ENCODE measurements around the gene SLC38A6.
"Not testable (repeated sequence)": the region's sequence is repeated elsewhere in the genome, so short reads cannot be mapped to it uniquely, and the experiment has no call there.

SLC38A6 gene

DNA sequence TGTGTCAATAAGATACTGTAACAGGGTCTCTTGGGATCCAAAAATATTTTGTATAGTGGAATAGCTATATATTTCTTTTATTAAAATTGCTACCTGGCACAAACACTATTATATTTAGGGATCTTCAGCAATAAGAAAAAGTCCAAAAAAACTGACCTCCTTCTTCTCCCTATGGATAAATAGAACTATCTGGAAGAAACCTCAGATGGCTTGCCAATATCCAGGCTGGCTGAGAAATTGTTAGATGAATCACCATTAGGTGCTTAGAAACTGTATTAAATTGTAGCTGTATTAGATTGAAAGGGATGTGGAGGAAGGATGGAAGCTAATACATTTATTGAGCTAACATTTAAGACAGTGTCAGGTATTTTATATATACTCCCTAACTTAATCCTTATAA lies 66.0 kb downstream of the SLC38A6 start:
- peaks cover 3% of the 10 kb centered on the region for H3K36me3 Mint-ChIP-seq (ENCODE audit: insufficient read depth)
- no peaks in the 10 kb centered on the region for H3K9me3 Mint-ChIP-seq
- H3K27ac Mint-ChIP-seq, result no peak overlapping the region
- no peak for DNase-seq
- no peaks in the 10 kb centered on the region for H3K27me3 Mint-ChIP-seq
- no peaks in the 10 kb centered on the region for H3K4me1 Mint-ChIP-seq (ENCODE audit: low read depth in 2 of 2)
- no peak for ATAC-seq (replicated peaks)
- no peak overlapping the region for H3K4me3 Mint-ChIP-seq

DNA sequence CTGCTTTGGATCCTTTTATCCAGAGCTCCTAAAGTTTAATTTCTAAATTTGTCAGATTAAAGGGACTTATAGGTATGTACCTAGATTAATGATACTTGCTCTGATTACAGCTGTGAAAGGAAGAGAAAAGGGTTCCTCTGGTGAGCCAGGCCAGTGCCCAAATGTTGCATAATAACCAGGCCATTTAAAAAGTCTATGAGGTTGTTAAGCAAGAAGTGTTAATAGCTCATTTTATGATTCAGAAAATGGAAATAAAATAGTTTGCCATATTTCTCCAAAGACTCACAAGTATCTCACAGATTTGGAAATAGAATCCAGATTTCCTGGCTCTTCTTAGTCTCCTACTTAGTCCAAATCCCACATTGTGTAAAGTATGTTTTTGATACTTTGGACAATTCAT lies 67.6 kb downstream of the SLC38A6 start:
- Mint-ChIP-seq H3K27ac (peak overlapping the region in 1 of 2 donors; percentile 25), H3K9me3 (no peaks in the 10 kb centered on the region)
- DNase-seq, result no peak

DNA sequence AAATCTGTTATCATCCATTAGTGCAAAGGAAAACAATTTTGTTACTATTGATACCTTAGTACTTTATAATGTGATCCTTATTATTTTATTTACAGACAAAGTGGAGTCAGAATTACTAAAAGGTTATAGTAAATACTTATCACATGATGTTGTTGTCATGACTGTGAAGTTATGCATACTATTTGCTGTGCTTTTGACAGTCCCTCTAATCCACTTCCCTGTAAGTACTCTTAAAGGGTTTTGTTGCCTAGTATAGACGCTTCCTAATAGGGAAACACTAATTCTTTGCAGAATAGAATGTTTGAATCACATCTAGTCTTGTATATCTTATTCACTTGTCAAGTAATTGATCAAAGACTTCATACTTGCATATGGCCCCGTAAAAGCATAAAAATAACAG lies 69.4 kb downstream of the SLC38A6 start:
- DNase-seq (no peak), ATAC-seq (replicated peaks) (no peak)
- Mint-ChIP-seq H3K27me3 (no peaks in the 10 kb centered on the region), H3K36me3 (ENCODE audit: insufficient read depth) (peaks cover 1% of the 10 kb centered on the region), H3K9me3 (no peaks in the 10 kb centered on the region), H3K4me1 (ENCODE audit: low read depth in 2 of 2) (no peaks in the 10 kb centered on the region), H3K4me3 (no peak overlapping the region), H3K27ac (no peak overlapping the region)

More for the DNA sequence above, 67.6 kb downstream of the SLC38A6 start:
- ATAC-seq (replicated peaks), result no peak
- Mint-ChIP-seq H3K4me3 (no peak overlapping the region), H3K36me3 (ENCODE audit: insufficient read depth) (peaks cover 3% of the 10 kb centered on the region), H3K27me3 (no peaks in the 10 kb centered on the region), H3K4me1 (ENCODE audit: low read depth in 2 of 2) (no peaks in the 10 kb centered on the region)

DNA sequence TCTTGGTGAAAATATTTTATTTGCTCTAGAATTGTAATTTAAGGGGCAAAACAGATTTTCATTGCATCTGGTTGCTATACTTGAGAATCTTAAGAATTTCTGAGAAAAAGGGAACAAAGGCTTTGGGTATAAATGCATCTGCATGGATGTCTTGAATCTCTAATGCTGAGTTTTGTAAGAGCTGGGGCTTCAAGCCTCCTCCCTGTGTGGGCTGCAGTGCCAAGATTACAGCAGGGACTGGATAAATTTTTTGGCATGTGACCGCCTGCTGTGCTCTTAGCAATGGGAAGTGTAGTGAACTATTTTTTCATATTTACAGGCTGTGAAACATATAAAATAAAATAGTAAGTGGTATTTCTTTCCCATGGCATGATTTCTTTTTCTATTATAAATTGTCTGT lies 70.0 kb downstream of the SLC38A6 start:
- H3K36me3 Mint-ChIP-seq (ENCODE audit: insufficient read depth), result no peaks in the 10 kb centered on the region
- H3K4me1 Mint-ChIP-seq (ENCODE audit: low read depth in 2 of 2), result no peaks in the 10 kb centered on the region
- H3K27me3 Mint-ChIP-seq, result no peaks in the 10 kb centered on the region
- H3K27ac Mint-ChIP-seq, result no peak overlapping the region
- DNase-seq, result no peak
- H3K4me3 Mint-ChIP-seq, result no peak overlapping the region
- H3K9me3 Mint-ChIP-seq, result no peaks in the 10 kb centered on the region
- no peak for ATAC-seq (replicated peaks)

DNA sequence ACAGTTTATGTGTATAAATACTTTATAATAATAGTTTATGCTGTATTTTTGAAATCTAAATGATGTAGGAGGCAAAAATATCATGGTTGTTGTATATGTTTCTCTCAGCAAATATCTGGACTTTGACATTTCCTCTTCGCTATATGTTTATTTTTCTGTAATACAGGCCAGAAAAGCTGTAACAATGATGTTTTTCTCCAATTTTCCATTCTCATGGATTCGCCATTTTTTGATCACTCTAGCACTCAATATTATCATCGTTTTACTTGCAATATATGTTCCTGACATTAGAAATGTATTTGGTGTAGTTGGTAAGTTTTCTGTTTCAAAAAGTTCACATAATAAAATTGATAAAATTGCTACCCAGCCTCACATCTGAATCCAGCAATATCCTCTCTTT lies 70.6 kb downstream of the SLC38A6 start:
- Mint-ChIP-seq H3K27ac (no peak overlapping the region), H3K4me3 (no peak overlapping the region), H3K27me3 (no peaks in the 10 kb centered on the region), H3K36me3 (ENCODE audit: insufficient read depth) (no peaks in the 10 kb centered on the region), H3K4me1 (ENCODE audit: low read depth in 2 of 2) (no peaks in the 10 kb centered on the region), H3K9me3 (no peaks in the 10 kb centered on the region)
- no peak for ATAC-seq (replicated peaks)
- DNase-seq, result no peak

DNA sequence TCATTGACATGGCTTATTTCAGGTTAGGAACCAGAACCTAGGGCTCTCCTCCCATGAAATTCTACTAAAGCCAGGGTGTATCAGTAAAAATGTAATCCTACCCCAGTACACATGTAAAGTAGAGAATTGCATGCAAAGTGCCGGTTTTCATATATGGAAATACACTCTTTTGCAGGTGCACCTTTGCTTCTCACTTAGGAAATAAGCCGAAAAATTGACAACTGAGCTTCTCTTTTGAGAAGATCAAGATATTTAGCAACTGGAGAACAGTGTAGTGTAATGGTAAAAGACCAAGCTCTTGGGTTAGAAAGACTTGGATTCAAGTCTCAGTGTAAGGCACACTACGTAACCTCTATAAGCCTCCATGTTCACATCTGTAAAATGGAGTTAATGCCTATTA lies 82.4 kb downstream of the SLC38A6 start:
- peaks cover 0 to 4% of the 10 kb centered on the region in 2 donors for H3K4me1 Mint-ChIP-seq (ENCODE audit: low read depth in 2 of 2)
- peaks cover 3% of the 10 kb centered on the region for H3K36me3 Mint-ChIP-seq (ENCODE audit: insufficient read depth)
- H3K9me3 Mint-ChIP-seq, result no peaks in the 10 kb centered on the region
- no peak overlapping the region for H3K4me3 Mint-ChIP-seq
- ATAC-seq (replicated peaks) (no peak), DNase-seq (no peak)
- no peaks in the 10 kb centered on the region for H3K27me3 Mint-ChIP-seq
- H3K27ac Mint-ChIP-seq, result no peak overlapping the region

DNA sequence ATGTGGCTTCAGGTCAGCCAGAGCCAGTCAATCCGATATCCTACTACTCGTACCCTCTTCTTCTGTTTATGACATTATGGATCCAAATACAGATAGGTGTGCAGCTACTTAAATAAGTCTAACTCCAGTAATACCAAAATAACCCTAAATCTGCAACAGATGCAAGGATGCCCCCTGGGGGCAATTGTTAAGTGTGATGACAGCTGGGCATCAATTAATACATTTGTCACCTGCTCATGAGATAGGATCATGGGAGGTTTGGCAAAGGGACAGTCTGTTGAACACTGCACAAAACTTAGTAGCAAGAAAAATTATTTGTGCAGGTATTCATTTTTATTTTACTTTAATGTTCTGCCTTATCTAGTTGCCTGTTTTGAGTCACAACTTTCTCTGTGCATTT lies 83.2 kb downstream of the SLC38A6 start:
- Mint-ChIP-seq H3K4me1 (ENCODE audit: low read depth in 2 of 2) (peaks cover 0 to 4% of the 10 kb centered on the region in 2 donors), H3K27me3 (no peaks in the 10 kb centered on the region), H3K4me3 (no peak overlapping the region), H3K9me3 (no peaks in the 10 kb centered on the region), H3K27ac (no peak overlapping the region), H3K36me3 (ENCODE audit: insufficient read depth) (peaks cover 3% of the 10 kb centered on the region)
- DNase-seq (no peak), ATAC-seq (replicated peaks) (no peak)

DNA sequence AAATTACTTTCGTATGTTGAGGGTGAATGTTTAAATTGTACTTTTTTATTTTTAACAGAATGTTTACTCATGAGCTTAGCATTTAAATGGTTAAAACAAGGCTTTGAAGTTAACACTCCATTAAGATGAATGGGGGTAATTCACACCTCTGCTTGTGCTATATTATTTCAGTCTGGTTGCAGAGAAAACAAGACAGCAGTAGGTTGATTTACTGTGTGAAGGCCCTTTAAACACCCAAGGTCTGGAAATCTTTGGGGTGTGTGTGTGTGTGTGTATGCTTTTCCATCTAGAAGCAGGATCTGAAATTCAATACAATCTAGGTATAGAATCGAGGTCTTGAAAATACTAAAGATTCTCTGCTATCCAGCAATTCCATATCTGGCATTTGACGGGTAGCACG lies 83.8 kb downstream of the SLC38A6 start:
- no peaks in the 10 kb centered on the region for H3K9me3 Mint-ChIP-seq
- peaks cover 3% of the 10 kb centered on the region for H3K36me3 Mint-ChIP-seq (ENCODE audit: insufficient read depth)
- DNase-seq (no peak), ATAC-seq (replicated peaks) (no peak)
- H3K27ac Mint-ChIP-seq, result no peak overlapping the region
- no peaks in the 10 kb centered on the region for H3K27me3 Mint-ChIP-seq
- H3K4me1 Mint-ChIP-seq (ENCODE audit: low read depth in 2 of 2), result peaks cover 0 to 4% of the 10 kb centered on the region in 2 donors
- H3K4me3 Mint-ChIP-seq, result no peak overlapping the region

DNA sequence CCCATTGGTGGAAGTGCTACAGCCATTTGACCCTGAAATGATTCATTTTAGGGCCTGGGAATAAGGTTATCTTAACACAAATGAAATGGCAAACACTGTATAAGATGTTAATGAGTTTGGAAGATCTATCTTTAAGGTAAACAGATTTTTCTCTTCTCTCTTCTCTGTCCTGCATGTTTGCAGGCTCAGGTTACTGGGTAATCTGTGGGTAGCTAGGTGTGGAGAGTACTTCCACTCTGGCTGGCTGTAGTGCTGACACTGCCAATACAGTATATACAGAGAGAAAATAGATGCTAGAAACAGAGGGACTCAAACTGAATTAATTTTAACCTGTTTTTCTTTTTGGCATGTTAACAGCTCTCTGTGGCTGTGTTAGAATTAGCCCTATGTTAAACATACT lies 84.6 kb downstream of the SLC38A6 start:
- H3K9me3 Mint-ChIP-seq, result no peaks in the 10 kb centered on the region
- no peaks in the 10 kb centered on the region for H3K27me3 Mint-ChIP-seq
- H3K27ac Mint-ChIP-seq, result no peak overlapping the region
- no peak for DNase-seq
- ATAC-seq (replicated peaks), result no peak
- H3K4me3 Mint-ChIP-seq, result no peak overlapping the region
- H3K36me3 Mint-ChIP-seq (ENCODE audit: insufficient read depth), result peaks cover 3% of the 10 kb centered on the region
- H3K4me1 Mint-ChIP-seq (ENCODE audit: low read depth in 2 of 2), result peaks cover 0 to 4% of the 10 kb centered on the region in 2 donors

DNA sequence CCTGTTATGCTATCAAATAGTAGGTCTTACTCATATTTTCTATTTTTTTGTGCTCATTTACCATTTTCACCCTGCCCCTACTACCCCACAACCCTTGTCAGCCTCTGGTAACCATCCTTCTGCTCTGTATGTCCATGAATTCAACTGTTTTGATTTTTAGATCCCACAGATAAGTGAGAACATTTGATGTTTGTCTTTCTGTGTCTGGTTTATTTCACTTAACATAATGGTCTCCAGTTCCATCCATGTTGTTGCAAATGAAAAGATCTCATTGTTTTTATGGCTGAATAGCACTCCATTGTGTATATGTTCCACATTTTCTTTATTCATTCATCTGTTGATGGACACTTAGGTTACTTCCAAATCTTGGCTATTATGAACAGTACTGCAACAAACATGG lies 91.4 kb downstream of the SLC38A6 start:
- not testable (repeated sequence) for ATAC-seq (replicated peaks); H3K27me3 Mint-ChIP-seq

DNA sequence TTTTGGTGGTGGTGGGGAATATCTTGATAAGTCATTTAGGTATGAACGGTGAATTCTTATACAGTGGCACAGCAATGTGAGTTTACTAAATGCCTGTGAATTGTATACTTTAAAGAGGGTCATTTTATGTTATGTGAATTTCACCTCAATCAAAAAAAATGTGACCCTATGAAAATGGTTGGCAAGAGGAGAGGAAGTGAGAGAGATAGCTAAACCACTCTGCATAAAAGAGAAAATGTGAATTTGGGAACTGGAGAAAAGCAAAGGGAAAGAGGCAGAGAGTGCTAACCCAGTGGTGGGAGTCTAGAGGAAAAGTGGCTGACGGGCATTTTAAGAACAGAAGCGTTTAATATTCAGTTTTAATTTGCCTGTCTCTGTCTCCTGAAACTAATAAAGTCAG lies 93.8 kb downstream of the SLC38A6 start:
- H3K36me3 Mint-ChIP-seq (ENCODE audit: insufficient read depth), result no peaks in the 10 kb centered on the region
- no peaks in the 10 kb centered on the region for H3K9me3 Mint-ChIP-seq
- no peak overlapping the region for H3K4me3 Mint-ChIP-seq
- no peaks in the 10 kb centered on the region for H3K27me3 Mint-ChIP-seq
- DNase-seq (no peak), ATAC-seq (replicated peaks) (no peak)
- no peak overlapping the region for H3K27ac Mint-ChIP-seq
- no peaks in the 10 kb centered on the region for H3K4me1 Mint-ChIP-seq (ENCODE audit: low read depth in 2 of 2)

More for the DNA sequence above, 91.4 kb downstream of the SLC38A6 start:
- H3K4me1 Mint-ChIP-seq (ENCODE audit: low read depth in 2 of 2); H3K9me3 Mint-ChIP-seq; H3K27ac Mint-ChIP-seq; H3K36me3 Mint-ChIP-seq (ENCODE audit: insufficient read depth); DNase-seq; H3K4me3 Mint-ChIP-seq: not testable (repeated sequence)

DNA sequence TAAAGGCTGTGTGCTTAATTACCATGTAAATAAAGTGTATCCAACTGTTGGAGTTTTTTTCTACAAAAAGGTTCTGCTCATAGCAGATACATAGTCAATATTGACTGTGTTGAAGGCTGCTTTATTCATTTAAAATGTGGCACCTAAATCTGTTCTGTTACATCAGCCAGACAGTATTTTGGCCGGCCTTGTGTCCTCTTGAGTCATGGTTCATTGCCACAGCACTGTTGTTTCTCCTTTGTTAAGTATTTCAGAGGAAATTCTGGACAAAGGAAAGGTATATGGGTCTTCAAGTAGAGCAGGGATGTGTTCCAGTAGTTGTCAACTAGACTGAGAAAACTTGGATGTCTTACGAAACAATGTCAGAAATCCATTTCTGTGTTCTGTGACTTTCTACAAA lies 95.5 kb downstream of the SLC38A6 start:
- DNase-seq (no peak), ATAC-seq (replicated peaks) (no peak)
- Mint-ChIP-seq H3K27me3 (no peaks in the 10 kb centered on the region), H3K27ac (no peak overlapping the region), H3K9me3 (no peaks in the 10 kb centered on the region), H3K4me1 (ENCODE audit: low read depth in 2 of 2) (no peaks in the 10 kb centered on the region), H3K36me3 (ENCODE audit: insufficient read depth) (no peaks in the 10 kb centered on the region), H3K4me3 (no peak overlapping the region)

DNA sequence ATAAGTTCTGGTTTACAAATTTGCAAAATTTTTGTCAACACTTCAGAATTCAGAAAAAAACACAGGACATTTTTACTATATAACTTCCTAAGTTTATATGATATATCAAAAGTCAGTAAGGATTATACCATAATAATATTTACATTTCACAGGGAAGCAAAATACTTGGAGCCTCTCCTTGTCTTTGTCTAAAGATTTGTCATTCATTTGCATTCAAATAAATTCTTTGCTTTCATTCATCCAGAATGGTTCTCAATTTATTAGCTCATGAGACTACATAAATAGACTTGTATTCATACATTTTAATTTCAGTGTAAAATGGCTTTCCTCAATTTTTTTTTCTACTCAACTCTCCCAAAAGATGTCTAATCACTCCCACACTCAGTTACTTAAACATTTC lies 96.4 kb downstream of the SLC38A6 start:
- no peak for DNase-seq
- Mint-ChIP-seq H3K27ac (no peak overlapping the region), H3K9me3 (no peaks in the 10 kb centered on the region), H3K4me3 (no peak overlapping the region), H3K36me3 (ENCODE audit: insufficient read depth) (no peaks in the 10 kb centered on the region), H3K4me1 (ENCODE audit: low read depth in 2 of 2) (no peaks in the 10 kb centered on the region), H3K27me3 (no peaks in the 10 kb centered on the region)
- ATAC-seq (replicated peaks), result no peak

DNA sequence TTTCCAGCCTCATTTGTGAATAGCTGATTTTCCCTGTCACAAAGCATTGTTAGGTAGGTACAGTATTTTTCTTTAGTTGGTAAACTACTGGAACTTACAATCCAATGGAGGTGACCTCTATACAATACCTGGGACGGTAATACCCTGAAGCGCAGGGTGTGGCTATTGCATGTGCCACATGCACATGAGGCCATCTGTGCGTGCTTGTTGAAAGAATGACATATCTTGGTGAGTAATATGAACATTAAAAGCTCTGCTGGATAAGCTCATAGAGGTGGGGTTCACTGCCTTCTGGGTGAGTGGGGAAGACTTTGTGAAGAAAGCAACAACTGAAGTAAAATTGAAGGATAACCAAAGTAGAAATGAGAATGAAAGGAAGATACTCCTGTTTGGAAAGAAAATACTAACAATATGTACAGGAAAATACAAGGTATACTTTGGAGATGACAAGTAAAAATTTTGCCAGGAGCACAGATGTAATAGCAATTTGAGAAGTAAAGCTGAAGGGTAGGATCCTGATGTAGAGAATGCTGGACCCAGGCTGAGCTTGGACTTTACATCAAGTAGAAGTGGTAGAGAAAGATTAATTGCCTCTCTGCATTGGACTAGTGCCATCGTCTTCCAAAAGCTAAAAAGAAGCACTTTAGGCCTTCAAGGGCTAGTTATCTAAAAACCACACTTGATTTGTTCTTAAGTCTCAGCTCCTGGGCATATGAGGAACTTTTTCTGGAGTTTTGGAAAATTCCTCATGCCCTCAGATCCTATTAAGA lies 97.1 kb downstream of the SLC38A6 start:
- DNase-seq, result no peak
- ATAC-seq (replicated peaks), result no peak
- no peaks in the 10 kb centered on the region for H3K27me3 Mint-ChIP-seq
- no peaks in the 10 kb centered on the region for H3K9me3 Mint-ChIP-seq
- H3K27ac Mint-ChIP-seq, result peak overlapping the region in 1 of 2 donors; percentile 2
- no peaks in the 10 kb centered on the region for H3K4me1 Mint-ChIP-seq (ENCODE audit: low read depth in 2 of 2)
- H3K36me3 Mint-ChIP-seq (ENCODE audit: insufficient read depth), result no peaks in the 10 kb centered on the region
- no peak overlapping the region for H3K4me3 Mint-ChIP-seq
